Measurements from ENCODE around the gene SLC17A8. TPM values are rescaled to one million over a fixed set of nuclear protein-coding genes. Genes with fewer than 3 reads are reported as not detected.
"Not testable (repeated sequence)": the region's sequence is repeated elsewhere in the genome, so short reads cannot be mapped to it uniquely, and the experiment has no call there.

SLC17A8 gene
- total and polyA plus RNA-seq, 2 donors (not counting 3 experiments of a cell fraction or from before 2014, with no cell fraction given) = not detected

DNA sequence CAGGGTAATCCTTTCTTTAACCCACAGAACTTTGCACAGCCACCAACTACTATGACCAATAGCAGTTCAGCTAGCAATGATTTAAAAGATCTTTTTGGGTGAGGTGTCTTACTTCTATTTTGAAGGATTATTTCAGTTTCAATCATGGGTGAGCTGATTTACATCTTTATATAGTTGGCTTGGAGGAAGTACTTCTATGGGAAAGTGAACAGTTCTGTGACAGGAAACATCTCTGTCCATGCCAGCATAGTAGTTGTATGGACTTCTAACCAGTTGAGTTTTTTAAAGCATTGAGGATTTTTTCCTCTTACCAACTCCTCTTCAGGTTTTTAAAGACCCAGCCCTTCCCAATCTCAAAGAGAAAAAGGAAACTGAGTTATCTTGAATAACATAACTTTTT lies 17.8 kb upstream of the SLC17A8 start:
- peaks cover 5 to 6% of the 10 kb centered on the region in 2 experiments for H3K36me3 ChIP-seq (ENCODE audit: control insufficient read depth in 2 of 2, extremely low read depth in 1 of 2, insufficient read depth in 2 of 2, low read length in 2 of 2)
- intact Hi-C loops (cut with micrococcal nuclease) (no loop called here), dilution Hi-C loops (cut with MboI; ENCODE audit: extremely low pct_ligation_motif_present, low sequenced_read_pairs) (no loop called here)
- ChIA-PET CTCF (no interaction called here), POLR2A (no interaction called here)
- H2AFZ ChIP-seq (ENCODE audit: low read depth, low read length) = no peak overlapping the region
- BruUV-seq (replicated peaks) = no TSS peak
- H3K27ac ChIP-seq (ENCODE audit: insufficient read depth, low read depth, low read length) = no peak overlapping the region
- DNase-seq (ENCODE audit: low read depth, low spot score) (no peak), FAIRE-seq (no peak)
- H3K9me3 ChIP-seq (replicated peaks; ENCODE audit: control insufficient read depth, insufficient read depth, low read length) = no peaks in the 10 kb centered on the region
- no peak for TF ChIP-seq FOS (IDR thresholded peaks at IDR 0.05; ENCODE audit: borderline replicate concordance, insufficient read depth, low read length)
- TF ChIP-seq GATA2 (IDR thresholded peaks at IDR 0.05; ENCODE audit: insufficient read depth, insufficient read length, low read depth, low read length) = no peak
- TF ChIP-seq POLR2A (IDR thresholded peaks at IDR 0.05; ENCODE audit: low read depth, low read length) = no peak
- no peak for TF ChIP-seq CTCF (IDR thresholded peaks at IDR 0.05; ENCODE audit: extremely low read depth in 1 of 2, insufficient read depth in 1 of 2, low read depth in 1 of 2, low read length in 2 of 2)
- no peak for TF ChIP-seq JUN (IDR thresholded peaks at IDR 0.05; ENCODE audit: borderline replicate concordance, insufficient read depth, insufficient read length, low read depth)
- TF ChIP-seq MYC (IDR thresholded peaks at IDR 0.05; ENCODE audit: low read depth, low read length) = no peak
- TF ChIP-seq EZH2 (IDR thresholded peaks at IDR 0.05; ENCODE audit: borderline replicate concordance, low read depth, low read length, severe bottlenecking) = no peak
- no peak overlapping the region for H3K4me2 ChIP-seq (ENCODE audit: insufficient read depth, low read length)
- no peaks in the 10 kb centered on the region for H3K79me2 ChIP-seq (ENCODE audit: control insufficient read depth, insufficient read depth, low read length)
- H3K27me3 ChIP-seq (ENCODE audit: control insufficient read depth in 2 of 2, insufficient read depth in 2 of 2, low read length in 2 of 2) = no peaks in the 10 kb centered on the region
- H4K20me1 ChIP-seq (replicated peaks; ENCODE audit: control insufficient read depth, extremely low read depth, insufficient read depth, low read length) = no peaks in the 10 kb centered on the region
- no peaks in the 10 kb centered on the region for H3K4me1 ChIP-seq (ENCODE audit: control insufficient read depth, extremely low read depth, insufficient read depth, low read length)
- H3K9me1 ChIP-seq (replicated peaks; ENCODE audit: control insufficient read depth, extremely low read depth, insufficient read depth, low read length) = no peaks in the 10 kb centered on the region
- H3K9ac ChIP-seq (replicated peaks; ENCODE audit: extremely low read depth, insufficient read depth, low read length) = no peak overlapping the region
- H3K4me3 ChIP-seq (replicated peaks in 1 of 3; ENCODE audit: insufficient read depth in 1 of 3, low read depth in 1 of 3, low read length in 3 of 3) = no peak overlapping the region

DNA sequence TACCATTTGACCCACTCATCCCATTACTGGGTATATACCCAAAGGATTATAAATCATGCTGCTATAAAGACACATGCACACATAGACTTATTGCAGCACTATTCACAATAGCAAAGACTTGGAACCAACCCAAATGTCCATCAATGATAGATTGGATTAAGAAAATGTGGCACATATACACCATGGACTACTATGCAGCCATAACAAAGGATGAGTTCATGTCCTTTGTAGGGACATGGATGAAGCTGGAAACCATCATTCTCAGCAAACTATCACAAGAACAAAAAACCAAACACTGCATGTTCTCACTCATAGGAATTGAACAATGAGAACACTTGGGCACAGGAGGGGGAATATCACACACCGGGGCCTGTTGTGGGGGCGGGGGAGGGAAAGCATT lies 14.0 kb upstream of the SLC17A8 start:
- H4K20me1 ChIP-seq (replicated peaks; ENCODE audit: control insufficient read depth, extremely low read depth, insufficient read depth, low read length); dilution Hi-C loops (cut with MboI; ENCODE audit: extremely low pct_ligation_motif_present, low sequenced_read_pairs); H3K27me3 ChIP-seq (ENCODE audit: control insufficient read depth in 2 of 2, insufficient read depth in 2 of 2, low read length in 2 of 2); DNase-seq (ENCODE audit: low read depth, low spot score); BruUV-seq (replicated peaks); FAIRE-seq; H3K9me1 ChIP-seq (replicated peaks; ENCODE audit: control insufficient read depth, extremely low read depth, insufficient read depth, low read length); intact Hi-C loops (cut with micrococcal nuclease); H2AFZ ChIP-seq (ENCODE audit: low read depth, low read length); H3K4me3 ChIP-seq (replicated peaks in 1 of 3; ENCODE audit: insufficient read depth in 1 of 3, low read depth in 1 of 3, low read length in 3 of 3); H3K36me3 ChIP-seq (ENCODE audit: control insufficient read depth in 2 of 2, extremely low read depth in 1 of 2, insufficient read depth in 2 of 2, low read length in 2 of 2); H3K9ac ChIP-seq (replicated peaks; ENCODE audit: extremely low read depth, insufficient read depth, low read length); H3K4me2 ChIP-seq (ENCODE audit: insufficient read depth, low read length); POLR2A ChIA-PET; H3K27ac ChIP-seq (ENCODE audit: insufficient read depth, low read depth, low read length); H3K4me1 ChIP-seq (ENCODE audit: control insufficient read depth, extremely low read depth, insufficient read depth, low read length); H3K9me3 ChIP-seq (replicated peaks; ENCODE audit: control insufficient read depth, insufficient read depth, low read length); H3K79me2 ChIP-seq (ENCODE audit: control insufficient read depth, insufficient read depth, low read length): not testable (repeated sequence)
- CTCF ChIA-PET = interaction anchor here (1.0 kb wide), 1 partner anchor 62 kb away, joined by 3 read pairs; no protein-coding TSS in a partner anchor

GRCh38 chr12:100344351-100344750 lies 12.5 kb upstream of the SLC17A8 start:
- H3K9ac ChIP-seq (replicated peaks; ENCODE audit: extremely low read depth, insufficient read depth, low read length); FAIRE-seq; intact Hi-C loops (cut with micrococcal nuclease); H3K4me2 ChIP-seq (ENCODE audit: insufficient read depth, low read length); H3K27ac ChIP-seq (ENCODE audit: insufficient read depth, low read depth, low read length); dilution Hi-C loops (cut with MboI; ENCODE audit: extremely low pct_ligation_motif_present, low sequenced_read_pairs); DNase-seq (ENCODE audit: low read depth, low spot score); POLR2A ChIA-PET; H3K9me1 ChIP-seq (replicated peaks; ENCODE audit: control insufficient read depth, extremely low read depth, insufficient read depth, low read length); H3K9me3 ChIP-seq (replicated peaks; ENCODE audit: control insufficient read depth, insufficient read depth, low read length); H3K4me3 ChIP-seq (replicated peaks in 1 of 3; ENCODE audit: insufficient read depth in 1 of 3, low read depth in 1 of 3, low read length in 3 of 3); BruUV-seq (replicated peaks); H4K20me1 ChIP-seq (replicated peaks; ENCODE audit: control insufficient read depth, extremely low read depth, insufficient read depth, low read length); H3K27me3 ChIP-seq (ENCODE audit: control insufficient read depth in 2 of 2, insufficient read depth in 2 of 2, low read length in 2 of 2); H3K4me1 ChIP-seq (ENCODE audit: control insufficient read depth, extremely low read depth, insufficient read depth, low read length); H3K79me2 ChIP-seq (ENCODE audit: control insufficient read depth, insufficient read depth, low read length); H2AFZ ChIP-seq (ENCODE audit: low read depth, low read length); H3K36me3 ChIP-seq (ENCODE audit: control insufficient read depth in 2 of 2, extremely low read depth in 1 of 2, insufficient read depth in 2 of 2, low read length in 2 of 2): not testable (repeated sequence)
- CTCF ChIA-PET = interaction anchor here (1.3 to 1.4 kb wide), 2 partner anchors 211 to 327 kb away, joined by 3 to 4 read pairs; no protein-coding TSS in a partner anchor

Measured in endothelial cell of umbilical vein (primary cell).